HepG2 (cell line): ENCODE measurements around the gene TRAPPC3. TPM values are rescaled to one million over a fixed set of nuclear protein-coding genes. Genes with fewer than 3 reads are reported as not detected.

ENCODE experiments used
- KLF11 ChIP-seq: IDR thresholded peaks from 2 replicates; pipeline ENCODE4 v1.6.1; 2016; ENCODE audit warnings: missing compliant biosample characterization
- MIER3 ChIP-seq: IDR thresholded peaks from 2 replicates; pipeline ENCODE4 v1.6.1; 2016; ENCODE audit warnings: missing compliant biosample characterization, borderline replicate concordance
- POGK ChIP-seq: sonication (generic); formaldehyde crosslinking; conservative IDR thresholded peaks from 2 replicates; pipeline ENCODE4 v1.8.0; 2022; ENCODE audit warnings: mild to moderate bottlenecking, moderate library complexity, missing genetic modification reagents
- PRPF4 ChIP-seq: fragments of 200-400 bp; formaldehyde crosslinking; IDR thresholded peaks from 2 replicates; pipeline ENCODE4 v1.6.1; 2016; ENCODE audit warnings: low read length, low read depth; ENCODE audit not compliant: poor library complexity, severe bottlenecking
- TSC22D2 ChIP-seq: sonication (generic); formaldehyde crosslinking; IDR thresholded peaks from 2 replicates; pipeline ENCODE4 v1.5.1; 2020; ENCODE audit warnings: missing genetic modification reagents, mild to moderate bottlenecking, borderline replicate concordance
- ZBTB4 ChIP-seq: sonication (generic); formaldehyde crosslinking; IDR thresholded peaks from 2 replicates; pipeline ENCODE4 v1.4.0; 2020; ENCODE audit warnings: missing genetic modification reagents, mild to moderate bottlenecking, borderline replicate concordance
- ZBTB49 ChIP-seq: sonication (generic); formaldehyde crosslinking; IDR thresholded peaks from 2 replicates; pipeline ENCODE4 v1.4.0; 2020; ENCODE audit warnings: missing genetic modification reagents, borderline replicate concordance
- ZNF235 ChIP-seq: sonication (generic); formaldehyde crosslinking; IDR thresholded peaks from 2 replicates; pipeline ENCODE4 v1.8.1; 2023; ENCODE audit warnings: mild to moderate bottlenecking, missing genetic modification reagents, borderline replicate concordance
- ZNF331 ChIP-seq: sonication (generic); formaldehyde crosslinking; IDR thresholded peaks from 2 replicates; pipeline ENCODE4 v1.4.0; 2020; ENCODE audit warnings: missing genetic modification reagents
- ZNF503 ChIP-seq: sonication (generic); formaldehyde crosslinking; IDR thresholded peaks from 2 replicates; pipeline ENCODE4 v1.4.0; 2020; ENCODE audit warnings: missing genetic modification reagents
- ZNF557 ChIP-seq: sonication (generic); formaldehyde crosslinking; IDR thresholded peaks from 2 replicates; pipeline ENCODE4 v1.4.0; 2020; ENCODE audit warnings: missing genetic modification reagents
- ZNF580 ChIP-seq: IDR thresholded peaks from 2 replicates; pipeline ENCODE4 v1.6.1; 2016; ENCODE audit warnings: low read depth, borderline replicate concordance
- ZNF687 ChIP-seq: sonication (generic); formaldehyde crosslinking; IDR thresholded peaks from 2 replicates; pipeline ENCODE4 v1.5.1; 2020; ENCODE audit warnings: mild to moderate bottlenecking, missing genetic modification reagents, moderate library complexity
- ZSCAN31 ChIP-seq: sonication (generic); formaldehyde crosslinking; IDR thresholded peaks from 2 replicates; pipeline ENCODE4 v1.5.0; 2020; ENCODE audit warnings: low read depth, mild to moderate bottlenecking, missing genetic modification reagents
- polyA plus RNA-seq, 8 experiments: library from polyadenylated mRNA; depleted of rRNA in 3 of 8; stranded (reverse) in 7 of 8; unstranded in 1 of 8; fragments of >200 nt; fragmentation: Illumina TruSeq in 4 of 8; extraction: Trizol in 4 of 8; gene quantifications; 2 replicates each; pipeline versions ENCODE4 v1.2.1 to v1.2.3, GENCODE V29; 2011 to 2016; ENCODE audit warnings: low read depth in 4 of 8, missing spikeins in 1 of 8, mixed read lengths in 1 of 8; ENCODE audit not compliant: insufficient read depth in 1 of 8
- total RNA-seq, 5 experiments: library from RNA; depleted of rRNA; stranded (reverse); fragments of >200 nt; fragmentation: Illumina TruSeq; extraction: Trizol; gene quantifications; 2 replicates each; pipeline ENCODE4 v1.2.3, GENCODE V29; 2016; ENCODE audit warnings: low read depth in 1 of 5

The TRAPPC3 gene
- total and polyA plus RNA-seq, 2 of the 13 experiments (the other 11 are each of a cell fraction or from before 2014, with no cell fraction given), result 53.7 to 62.4 TPM

- TF ChIP-seq ZNF687 (CRISPR knock-in tag), result peak; percentile 89
- TF ChIP-seq ZNF580, result peak; percentile 47; the same call in 1 of the 2 replicates
- TF ChIP-seq PRPF4, result no peak
- peak; percentile 89 for TF ChIP-seq POGK (CRISPR knock-in tag)
- TF ChIP-seq ZNF503, result no peak
- TF ChIP-seq ZNF331, result peak; percentile 59
- TF ChIP-seq ZSCAN31 (CRISPR knock-in tag), result peak; percentile 76; the same call in 1 of the 2 replicates
- TF ChIP-seq KLF11, result no peak
- no peak for TF ChIP-seq ZBTB4
- no peak for TF ChIP-seq MIER3 (CRISPR knock-in tag)
- TF ChIP-seq ZNF235, result no peak
- no peak for TF ChIP-seq ZNF557
- TF ChIP-seq TSC22D2 (CRISPR knock-in tag), result no peak
- no peak for TF ChIP-seq ZBTB49 (CRISPR knock-in tag)
These were observed at the start of gene TRAPPC3 (continued) for GRCh38 chr1:36149237-36149972.
